H1 (cell line): Measurements from ENCODE around the gene CST2. TPM values are rescaled to one million over a fixed set of nuclear protein-coding genes. Genes with fewer than 3 reads are reported as not detected.

Source experiments
- CTCF ChIA-PET: fragments of 300-600 bp; sonication (Branson Sonifier 250); formaldehyde crosslinking; loops from one replicate; lab custom pipeline; 2021; ENCODE audit not compliant: partially characterized antibody; lab: Charles Lee
- POLR2A ChIA-PET: fragments of 300-600 bp; sonication (Branson Sonifier 250); formaldehyde crosslinking; loops from one replicate; lab custom pipeline; 2021; ENCODE audit warnings: inconsistent platforms; ENCODE audit not compliant: partially characterized antibody; lab: Charles Lee
- DNase-seq, 2 experiments: peaks; one replicate each; pipeline versions ENCODE4 v3.0.0 to v3.0.0-alpha.2; 2010 to 2022; ENCODE audit warnings: low spot score in 2 of 2, low read depth in 1 of 2, mixed read lengths in 1 of 2
- FAIRE-seq: peaks from 2 replicates; lab custom pipeline; 2011; peaks lifted over from hg19 to GRCh38; lab: Jason Lieb, UNC
- H2AFZ ChIP-seq: 2 replicates; pipeline ENCODE4 v1.8.1; 2012; ENCODE audit warnings: low read length, inconsistent platforms
- H2AK5ac ChIP-seq: 2 replicates; pipeline ENCODE4 v1.6.1; 2013; ENCODE audit warnings: low read depth, low read length
- H2BK120ac ChIP-seq: replicated peaks from 2 replicates; pipeline ENCODE3; 2013; ENCODE audit warnings: low read depth, low read length, inconsistent platforms
- H2BK12ac ChIP-seq: 2 replicates; pipeline ENCODE4 v1.6.1; 2013; ENCODE audit warnings: low read depth, low read length
- H2BK15ac ChIP-seq: 2 replicates; pipeline ENCODE4 v1.6.1; 2013; ENCODE audit warnings: low read length
- H2BK20ac ChIP-seq: 2 replicates; pipeline ENCODE4 v1.6.1; 2013; ENCODE audit warnings: low read length
- H2BK5ac ChIP-seq: 2 replicates; pipeline ENCODE4 v1.6.1; 2013; ENCODE audit warnings: low read depth, low read length
- H3K14ac ChIP-seq: 2 replicates; pipeline ENCODE4 v1.6.1; 2013; ENCODE audit warnings: inconsistent platforms; ENCODE audit not compliant: insufficient read length
- H3K18ac ChIP-seq: 2 replicates; pipeline ENCODE4 v1.6.1; 2013; ENCODE audit warnings: low read length; ENCODE audit errors: extremely low read depth
- H3K23ac ChIP-seq: 2 replicates; pipeline ENCODE4 v1.6.1; 2013; ENCODE audit warnings: inconsistent platforms; ENCODE audit not compliant: insufficient read length
- H3K23me2 ChIP-seq: 2 replicates; pipeline ENCODE4 v1.6.1; 2013; ENCODE audit warnings: low read depth, low read length
- H3K27ac ChIP-seq: 2 replicates; pipeline ENCODE4 v1.6.1; 2011; ENCODE audit warnings: low read depth, low read length, inconsistent platforms
- H3K27me3 ChIP-seq, 4 experiments: replicated peaks in 1 of 4; 1 replicate in 1 of 4; 2 replicates in 3 of 4; pipeline versions ENCODE4 v1.6.1 to v1.8.1; 2011 to 2013; ENCODE audit warnings: low read length in 3 of 4, mild to moderate bottlenecking in 3 of 4, inconsistent platforms in 2 of 4, mixed read lengths in 2 of 4, moderate library complexity in 1 of 4; ENCODE audit not compliant: control insufficient read depth in 3 of 4, insufficient read depth in 3 of 4; ENCODE audit errors: extremely low read depth in 1 of 4
- H3K36me3 ChIP-seq, 4 experiments: 2 replicates each; pipeline versions ENCODE4 v1.6.1 to v1.8.1; 2011 to 2013; ENCODE audit warnings: mild to moderate bottlenecking in 4 of 4, low read length in 3 of 4, moderate library complexity in 2 of 4, control low read depth in 1 of 4, inconsistent platforms in 1 of 4; ENCODE audit not compliant: insufficient read depth in 4 of 4, control insufficient read depth in 2 of 4
- H3K4ac ChIP-seq: replicated peaks from 2 replicates; pipeline ENCODE3; 2013; ENCODE audit warnings: low read length, low read depth, mixed read lengths, inconsistent platforms; ENCODE audit not compliant: insufficient read length
- H3K4me1 ChIP-seq, 4 experiments: replicated peaks in 1 of 4; 1 replicate in 1 of 4; 2 replicates in 3 of 4; pipeline versions ENCODE4 v1.6.1 to v1.8.1; 2011 to 2013; ENCODE audit warnings: low read length in 3 of 4, inconsistent platforms in 2 of 4, mixed read lengths in 1 of 4; ENCODE audit not compliant: insufficient read depth in 4 of 4, control insufficient read depth in 3 of 4
- H3K4me2 ChIP-seq, 2 experiments: 2 replicates each; pipeline versions ENCODE4 v1.6.1 to v1.8.1; 2011 to 2013; ENCODE audit warnings: low read depth in 2 of 2, low read length in 2 of 2, control low read depth in 1 of 2, inconsistent platforms in 1 of 2, mild to moderate bottlenecking in 1 of 2; ENCODE audit not compliant: insufficient read depth in 1 of 2
- H3K4me3 ChIP-seq, 4 experiments: fragments of 200-600, 300-600 bp in 1 of 4; sonication (generic), shearing (Covaris generic), sonication (Bioruptor Twin) in 1 of 4; 2 replicates each; pipeline versions ENCODE4 v1.5.1 to v1.8.1; 2011 to 2016; ENCODE audit warnings: low read length in 4 of 4, low read depth in 3 of 4, control low read depth in 2 of 4, inconsistent platforms in 2 of 4, mild to moderate bottlenecking in 2 of 4, mixed read lengths in 1 of 4, moderate library complexity in 1 of 4; ENCODE audit not compliant: insufficient read depth in 2 of 4; ENCODE audit errors: extremely low read depth in 1 of 4
- H3K56ac ChIP-seq: replicated peaks from 2 replicates; pipeline ENCODE3; 2013; ENCODE audit warnings: low read depth, mild to moderate bottlenecking, mixed read lengths, low read length, inconsistent platforms; ENCODE audit not compliant: insufficient read length
- H3K79me1 ChIP-seq: 2 replicates; pipeline ENCODE4 v1.6.1; 2013; ENCODE audit warnings: low read depth, low read length, control low read depth
- H3K79me2 ChIP-seq, 2 experiments: 2 replicates each; pipeline versions ENCODE4 v1.6.1 to v1.8.1; 2012 to 2013; ENCODE audit warnings: low read length in 2 of 2, mild to moderate bottlenecking in 2 of 2, inconsistent platforms in 1 of 2; ENCODE audit not compliant: insufficient read depth in 2 of 2, control insufficient read depth in 1 of 2
- H3K9ac ChIP-seq, 4 experiments: replicated peaks in 1 of 4; 1 replicate in 1 of 4; 2 replicates in 3 of 4; pipeline versions ENCODE4 v1.6.1 to v1.8.1; 2011 to 2013; ENCODE audit warnings: low read depth in 3 of 4, low read length in 3 of 4, control low read depth in 2 of 4, mild to moderate bottlenecking in 2 of 4, moderate library complexity in 2 of 4, inconsistent platforms in 1 of 4; ENCODE audit errors: extremely low read depth in 1 of 4
- H3K9me3 ChIP-seq, 2 experiments: 2 replicates each; pipeline versions ENCODE4 v1.6.1 to v1.8.1; 2012 to 2013; ENCODE audit warnings: mild to moderate bottlenecking in 2 of 2, moderate library complexity in 2 of 2, control low read depth in 1 of 2, inconsistent platforms in 1 of 2, low read depth in 1 of 2, low read length in 1 of 2, mixed read lengths in 1 of 2; ENCODE audit not compliant: insufficient read depth in 2 of 2
- H4K20me1 ChIP-seq, 2 experiments: replicated peaks in 1 of 2; 2 replicates each; pipeline versions ENCODE3 to v1.8.1; 2011 to 2013; ENCODE audit warnings: inconsistent platforms in 2 of 2, low read length in 2 of 2, mild to moderate bottlenecking in 1 of 2; ENCODE audit not compliant: insufficient read depth in 2 of 2, control insufficient read depth in 1 of 2
- H4K5ac ChIP-seq: 2 replicates; pipeline ENCODE4 v1.6.1; 2013; ENCODE audit warnings: low read length, low read depth, mixed read lengths, inconsistent platforms; ENCODE audit not compliant: insufficient read length
- H4K8ac ChIP-seq: 2 replicates; pipeline ENCODE4 v1.8.0; 2013; ENCODE audit warnings: mild to moderate bottlenecking, moderate library complexity, low read length, inconsistent platforms; ENCODE audit not compliant: insufficient read depth; ENCODE audit errors: extremely low read depth
- H4K91ac ChIP-seq: replicated peaks from 2 replicates; pipeline ENCODE3; 2013; ENCODE audit warnings: low read length, mixed read lengths, inconsistent platforms; ENCODE audit not compliant: insufficient read length
- ASH2L ChIP-seq: fragments of 200-600, 300-600 bp; sonication (generic); IDR thresholded peaks from one replicate; pipeline ENCODE4 v1.7.1; 2017; ENCODE audit warnings: low read length
- CREB1 ChIP-seq: IDR thresholded peaks from 2 replicates; pipeline ENCODE4 v1.6.1; 2012; ENCODE audit warnings: inconsistent platforms
- EGR1 ChIP-seq: IDR thresholded peaks from 2 replicates; pipeline ENCODE4 v1.6.1; 2011; ENCODE audit warnings: low read depth, low read length, borderline replicate concordance
- HDAC2 ChIP-seq, 2 experiments: fragments of 300-600 bp in 1 of 2; sonication (generic) in 1 of 2; IDR thresholded peaks; 2 replicates each; pipeline ENCODE4 v1.6.1; 2011 to 2012; ENCODE audit warnings: low read depth in 2 of 2, low read length in 2 of 2, mild to moderate bottlenecking in 2 of 2, moderate library complexity in 2 of 2, borderline replicate concordance in 1 of 2, inconsistent platforms in 1 of 2
- JUND ChIP-seq: IDR thresholded peaks from 2 replicates; pipeline ENCODE4 v1.6.1; 2011; ENCODE audit warnings: mild to moderate bottlenecking, improper control_type of control experiment, low read length
- KDM5A ChIP-seq: fragments of 200-600 bp; IDR thresholded peaks from 2 replicates; pipeline ENCODE4 v1.7.1; 2012; ENCODE audit warnings: mild to moderate bottlenecking, low read length, inconsistent platforms, mixed read lengths
- PHF8 ChIP-seq: fragments of 200-600 bp; sonication (generic); conservative IDR thresholded peaks from 2 replicates; pipeline ENCODE4 v1.7.1; 2012; ENCODE audit warnings: low read depth, mild to moderate bottlenecking, inconsistent platforms, low read length, moderate library complexity
- POLR2AphosphoS5 ChIP-seq: IDR thresholded peaks from 2 replicates; pipeline ENCODE4 v1.6.1; 2011; ENCODE audit warnings: low read depth, low read length
- RBBP5 ChIP-seq: IDR thresholded peaks from 2 replicates; pipeline ENCODE4 v1.7.1; 2012; ENCODE audit warnings: low read depth, mild to moderate bottlenecking, inconsistent platforms, low read length, moderate library complexity, borderline replicate concordance
- SAP30 ChIP-seq: fragments of 300-600 bp; sonication (generic); IDR thresholded peaks from 2 replicates; pipeline ENCODE4 v1.7.1; 2012; ENCODE audit warnings: low read length, moderate library complexity, mild to moderate bottlenecking, inconsistent platforms; ENCODE audit not compliant: insufficient read depth, insufficient replicate concordance
- SP4 ChIP-seq: IDR thresholded peaks from 2 replicates; pipeline ENCODE4 v1.6.1; 2012; ENCODE audit warnings: low read length, inconsistent platforms
- TBP ChIP-seq: IDR thresholded peaks from 2 replicates; pipeline ENCODE4 v1.6.1; 2011; ENCODE audit warnings: low read depth, low read length, improper control_type of control experiment
- WGBS, 2 experiments: shearing (Covaris generic) in 1 of 2; methylation state at CpG; one replicate each; pipeline versions ENCODE4 v1.1.6 to v1.1.7; 2013 to 2015; ENCODE audit warnings: low lambda C conversion rate in 2 of 2, mixed read lengths in 2 of 2, inconsistent platforms in 1 of 2, low coverage in 1 of 2, missing lambda C conversion rate in 1 of 2; ENCODE audit not compliant: insufficient replicate concordance in 2 of 2, insufficient coverage in 1 of 2, insufficient read length in 1 of 2; ENCODE audit errors: extremely low coverage in 1 of 2, missing lambda C conversion rate in 1 of 2; 5-methylcytosine and 5-hydroxymethylcytosine counted together
- polyA plus RNA-seq, 7 experiments: library from polyadenylated mRNA; depleted of rRNA in 3 of 7; stranded (reverse) in 5 of 7; unstranded in 2 of 7; fragments of >200 nt in 5 of 7; fragments of 200-250 nt in 2 of 7; gene quantifications; 1 replicate in 5 of 7; 2 replicates in 1 of 7; 4 replicates in 1 of 7; pipeline versions ENCODE4 v1.2.1 to v1.2.3, GENCODE V29; 2011 to 2013; ENCODE audit warnings: missing spikeins in 2 of 7, mixed read lengths in 2 of 7
- total RNA-seq: library from RNA; stranded (reverse); fragmentation: NEBNext Ultra II Directional; extraction: Animal tissue kit (Norgen Biotek cat#: 25700); gene quantifications from 2 replicates; pipeline ENCODE4 v1.2.1, GENCODE V29; 2021
- TF ChIP-seq, protein P1 (sequence below): IDR thresholded peaks from 2 replicates; pipeline ENCODE4 v1.6.1; 2012; ENCODE audit warnings: inconsistent platforms

CST2 gene
- total and polyA plus RNA-seq, 2 of the 8 experiments (the other 6 are each of a cell fraction or from before 2014, with no cell fraction given), result not detected

- POLR2A ChIA-PET, result no interaction called here
- H3K4me1 ChIP-seq, result no peaks in the 10 kb centered on the region
- no peak overlapping the region for H3K9ac ChIP-seq
- no peak overlapping the region for H2BK120ac ChIP-seq
- H3K36me3 ChIP-seq, result no peaks in the 10 kb centered on the region
- TF ChIP-seq HDAC2 (IDR thresholded peaks at IDR 0.05; ENCODE audit: borderline replicate concordance in 1 of 2, low read depth in 2 of 2, low read length in 2 of 2), result no peak
- TF ChIP-seq, protein P1, sequence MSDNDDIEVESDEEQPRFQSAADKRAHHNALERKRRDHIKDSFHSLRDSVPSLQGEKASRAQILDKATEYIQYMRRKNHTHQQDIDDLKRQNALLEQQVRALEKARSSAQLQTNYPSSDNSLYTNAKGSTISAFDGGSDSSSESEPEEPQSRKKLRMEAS, result no peak
- no peak for TF ChIP-seq EGR1
- no peak for TF ChIP-seq JUND
- no peak for TF ChIP-seq PHF8
- TF ChIP-seq ASH2L, result no peak
- TF ChIP-seq SP4, result no peak
- no peak for TF ChIP-seq TBP
- no peak for TF ChIP-seq POLR2AphosphoS5
- no peak for TF ChIP-seq RBBP5
- no peak for TF ChIP-seq CREB1
- no peak for TF ChIP-seq SAP30
- no peak for TF ChIP-seq KDM5A
- no peak for FAIRE-seq
- H3K79me1 ChIP-seq, result no peaks in the 10 kb centered on the region
- peaks cover under 1% of the 10 kb centered on the region; the same call in 1 of the 2 replicates for H3K23me2 ChIP-seq
- no peak overlapping the region for H2BK20ac ChIP-seq
- H2AFZ ChIP-seq, result no peak overlapping the region
- no peak overlapping the region for H3K4me2 ChIP-seq
- no peaks in the 10 kb centered on the region for H3K9me3 ChIP-seq
- no peak for DNase-seq
- no peak overlapping the region for H4K5ac ChIP-seq
- no peak overlapping the region for H3K56ac ChIP-seq
- no peak overlapping the region for H3K23ac ChIP-seq
- WGBS, 2 experiments, result 86% methylated on average over 3 of the region's 3 CpGs; no CpG with 5 or more reads in 1 of the 2 experiments
- no peak overlapping the region for H3K4me3 ChIP-seq
- H4K20me1 ChIP-seq, result no peaks in the 10 kb centered on the region
- no peak overlapping the region for H3K18ac ChIP-seq
- no peak overlapping the region for H2AK5ac ChIP-seq
- no peaks in the 10 kb centered on the region for H3K79me2 ChIP-seq
- no peaks in the 10 kb centered on the region for H3K27me3 ChIP-seq
- no peak overlapping the region for H4K91ac ChIP-seq
- H2BK5ac ChIP-seq, result no peak overlapping the region
- no peak overlapping the region for H3K27ac ChIP-seq
- no peak overlapping the region for H4K8ac ChIP-seq
- H2BK12ac ChIP-seq, result no peak overlapping the region
- no peak overlapping the region for H3K14ac ChIP-seq
- no peak overlapping the region for H3K4ac ChIP-seq
- CTCF ChIA-PET, result interaction anchor here (1.5 kb wide), 1 partner anchor 127 kb away, joined by 7 read pairs; no protein-coding TSS in a partner anchor
- H2BK15ac ChIP-seq, result no peak overlapping the region
These were observed 31.0 kb downstream of the CST2 start for GRCh38 chr20:23795526-23795925.
